HuH-7 (cell line): Measurements from ENCODE around the gene NTN4.
"Not testable (repeated sequence)": the region's sequence is repeated elsewhere in the genome, so short reads cannot be mapped to it uniquely, and the experiment has no call there.

Experiments
- DNase-seq: peaks from one replicate; pipeline ENCODE4 v3.0.0; 2011; ENCODE audit warnings: low spot score

NTN4 gene

DNA sequence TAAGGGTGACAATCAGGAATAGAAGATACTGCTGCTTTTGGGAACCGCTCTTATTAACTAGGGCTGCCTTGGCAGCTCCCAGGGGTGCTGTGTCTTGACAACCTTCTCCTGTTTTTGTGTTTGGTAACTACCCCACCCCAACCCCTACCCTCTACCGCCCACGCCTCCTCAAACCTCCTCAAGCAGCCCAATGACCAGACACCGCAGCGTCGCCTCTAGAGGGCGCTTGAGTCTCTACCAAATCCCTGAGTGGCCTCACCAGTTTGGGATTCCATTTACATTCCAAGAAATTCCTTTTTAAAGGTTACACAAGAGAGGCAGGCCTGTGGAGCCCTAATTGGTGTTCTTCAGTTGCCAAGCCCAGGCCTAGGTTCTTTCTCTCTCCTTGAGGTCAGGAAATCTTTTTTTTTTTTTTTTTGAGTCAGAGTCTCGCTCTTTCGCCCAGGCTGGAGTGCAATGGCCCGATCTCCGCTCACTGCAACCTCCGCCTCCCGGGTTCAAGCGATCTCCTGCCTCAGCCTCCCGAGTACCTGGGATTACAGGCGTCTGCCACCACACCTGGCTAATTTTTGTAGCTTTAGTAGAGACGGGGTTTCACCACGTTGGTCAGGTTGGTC, 166.9 kb downstream of the NTN4 start:
- DNase-seq: peak; percentile 66

DNA sequence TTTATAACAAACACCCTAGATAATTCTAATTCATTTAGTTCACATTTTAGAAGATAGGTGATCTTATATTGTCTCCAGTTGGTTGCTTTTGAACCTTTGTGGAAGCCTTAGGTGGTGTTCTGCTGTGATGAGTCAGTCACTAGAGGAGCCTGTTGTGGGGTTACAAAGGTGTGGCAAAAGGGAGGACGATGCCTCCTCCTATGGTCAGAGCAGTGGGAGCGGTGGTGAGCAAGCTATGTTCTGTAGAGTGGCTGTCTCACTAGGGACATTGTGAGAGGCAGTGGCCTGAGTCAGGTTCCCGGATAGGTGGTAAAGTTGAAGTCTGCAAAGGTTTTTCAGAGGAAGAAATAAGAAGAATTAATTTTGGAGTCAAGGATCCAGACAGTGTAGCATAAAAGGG, 167.7 kb downstream of the NTN4 start:
- DNase-seq: no peak

DNA sequence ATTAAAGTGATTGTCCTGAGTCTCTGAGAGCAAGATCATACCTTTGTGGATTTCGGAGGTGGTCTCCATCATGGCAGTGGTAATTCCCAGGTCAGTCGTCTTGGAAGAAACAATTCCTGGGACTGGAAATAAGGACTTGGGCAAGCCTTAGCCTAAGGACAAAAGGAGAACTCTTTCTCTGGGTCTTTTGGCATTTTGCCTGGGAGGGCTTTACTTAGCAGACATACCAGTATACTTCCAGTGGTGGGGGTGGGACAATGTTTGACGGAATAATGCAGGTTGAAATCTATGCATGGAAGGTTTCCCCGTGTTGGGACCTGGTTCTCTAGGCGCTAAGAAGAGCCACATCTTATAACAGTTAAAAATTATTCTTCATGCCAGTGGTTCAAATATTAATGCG, 168.8 kb downstream of the NTN4 start:
- DNase-seq: no peak

DNA sequence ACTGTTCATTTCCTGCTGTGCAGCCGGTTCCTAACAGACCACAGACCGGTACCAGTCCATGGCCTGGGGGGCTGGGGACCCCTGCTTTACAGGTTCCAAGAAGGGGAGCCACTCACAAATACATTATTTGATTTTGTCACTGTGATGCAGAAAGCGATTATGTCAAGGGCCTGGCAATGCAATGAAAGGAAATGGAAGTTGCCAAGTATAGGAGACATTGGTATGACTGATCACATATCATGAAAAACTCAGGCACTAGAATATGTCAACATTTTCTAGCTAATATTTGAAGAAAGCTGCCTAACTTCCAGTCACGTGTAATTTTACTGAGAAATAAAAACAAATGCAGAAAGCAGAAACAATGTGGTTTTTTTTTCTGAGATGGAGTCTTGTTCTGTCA, 170.4 kb downstream of the NTN4 start:
- no peak for DNase-seq

DNA sequence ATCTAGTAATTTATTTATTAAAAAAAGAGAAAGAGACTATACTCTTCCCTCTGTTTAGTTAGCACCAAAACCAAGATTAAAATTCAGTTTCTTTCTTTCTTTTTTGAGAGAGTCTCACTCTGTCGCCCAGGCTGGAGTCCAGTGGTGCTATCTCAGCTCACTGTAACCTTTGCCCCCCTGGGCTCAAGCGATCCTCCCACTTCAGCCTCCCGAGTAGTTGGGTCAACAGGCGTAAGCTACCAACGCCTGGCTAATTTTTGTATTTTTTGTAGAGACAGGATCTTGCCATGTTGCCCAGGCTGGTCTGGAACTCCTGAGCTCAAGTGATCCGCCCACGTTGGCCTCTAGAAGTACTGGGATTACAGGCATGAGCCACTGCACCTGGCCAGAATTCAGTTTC, 174.1 kb downstream of the NTN4 start:
- not testable (repeated sequence) for DNase-seq

DNA sequence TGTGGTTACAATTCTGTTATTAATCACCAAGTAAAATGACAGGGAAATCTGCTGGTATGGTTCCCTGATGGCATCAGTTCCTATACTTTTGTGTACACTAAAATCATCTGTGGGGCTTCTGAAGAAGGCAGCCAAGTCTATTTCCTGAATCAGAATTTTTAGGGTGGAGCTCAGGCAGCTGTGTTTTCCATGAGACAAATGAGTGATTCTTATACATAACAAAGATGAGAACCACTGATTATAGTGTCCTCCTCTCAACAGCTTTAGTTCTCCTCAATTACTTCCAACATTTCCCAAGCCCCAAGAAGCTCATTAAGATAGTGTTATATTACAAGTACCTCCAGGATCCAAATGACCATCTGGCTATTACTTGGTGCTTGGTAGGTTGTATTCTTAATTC, 174.8 kb downstream of the NTN4 start:
- no peak for DNase-seq

DNA sequence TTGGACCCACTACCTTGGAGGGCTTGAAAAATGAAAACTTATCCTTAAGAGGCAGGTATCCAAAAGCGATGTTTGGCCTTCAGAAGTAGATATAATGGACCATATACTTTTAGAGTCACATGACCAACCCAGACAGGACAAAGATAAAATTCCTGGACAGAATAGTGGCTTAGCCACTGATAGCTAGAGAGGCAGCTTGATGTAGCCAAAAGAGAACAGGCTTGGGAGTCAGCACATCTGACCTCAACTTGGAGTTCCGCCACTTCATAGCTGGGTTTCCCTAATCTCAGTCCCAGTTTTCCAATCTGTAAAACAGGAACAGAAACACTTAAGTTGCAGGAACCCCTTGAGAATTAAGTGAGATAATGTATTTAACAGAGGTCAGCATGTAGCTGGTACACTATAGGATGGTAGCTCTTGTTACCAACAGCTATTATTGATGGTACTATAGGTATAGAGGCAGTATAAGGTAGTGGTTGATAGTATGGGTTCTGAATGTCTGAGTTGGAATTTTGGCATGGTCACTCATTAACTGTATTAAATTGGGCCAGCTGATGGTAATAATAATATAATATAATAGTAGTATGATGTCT, 176.1 kb downstream of the NTN4 start:
- DNase-seq: no peak

DNA sequence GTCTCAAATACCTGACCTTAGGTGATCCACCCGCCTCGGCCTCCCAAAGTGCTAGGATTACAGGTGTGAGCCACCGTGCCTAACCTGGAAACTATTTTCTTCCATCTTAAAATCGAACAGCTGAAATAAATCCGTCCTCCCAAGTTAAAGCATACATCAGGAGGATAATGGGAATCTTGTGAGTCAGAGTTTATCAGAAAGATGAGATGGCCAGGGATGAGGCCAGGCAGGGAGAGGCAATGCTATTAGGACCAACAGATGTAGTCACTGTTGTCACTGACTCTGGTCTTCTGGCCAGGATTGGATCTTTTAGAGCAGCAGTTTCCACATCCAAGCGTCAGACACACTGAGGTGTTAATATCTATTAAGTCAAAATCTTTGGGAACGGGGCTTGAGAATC, 177.5 kb downstream of the NTN4 start:
- DNase-seq: no peak

DNA sequence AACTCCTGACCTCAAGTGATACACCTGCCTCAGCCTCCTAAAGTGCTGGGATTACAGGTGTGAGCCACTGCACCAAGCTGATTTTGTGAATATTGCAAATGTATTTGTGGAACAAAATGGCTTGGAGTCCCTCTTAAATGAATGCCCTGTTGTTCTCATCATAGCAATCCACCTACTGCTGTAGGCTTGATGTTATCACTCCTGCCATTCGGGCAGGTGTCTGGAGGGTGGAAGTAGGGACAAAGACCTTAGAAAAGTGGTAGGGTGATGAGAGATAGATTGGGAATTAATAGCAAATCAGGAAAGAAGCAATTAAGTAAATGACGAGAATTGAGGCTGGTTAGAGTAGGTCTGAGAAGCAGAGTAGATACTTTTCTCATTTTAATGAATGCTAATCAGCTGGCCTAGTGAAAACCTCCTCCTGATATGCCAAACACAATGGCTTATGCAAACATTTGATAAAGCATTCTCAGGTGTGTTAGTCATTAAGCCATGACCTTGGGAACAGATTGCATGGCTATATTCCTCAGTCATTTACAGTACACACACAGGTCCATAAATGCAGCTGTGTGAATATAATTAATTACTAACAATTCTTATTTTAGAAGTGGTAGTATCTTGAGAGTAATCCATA, 178.8 kb downstream of the NTN4 start:
- no peak for DNase-seq

DNA sequence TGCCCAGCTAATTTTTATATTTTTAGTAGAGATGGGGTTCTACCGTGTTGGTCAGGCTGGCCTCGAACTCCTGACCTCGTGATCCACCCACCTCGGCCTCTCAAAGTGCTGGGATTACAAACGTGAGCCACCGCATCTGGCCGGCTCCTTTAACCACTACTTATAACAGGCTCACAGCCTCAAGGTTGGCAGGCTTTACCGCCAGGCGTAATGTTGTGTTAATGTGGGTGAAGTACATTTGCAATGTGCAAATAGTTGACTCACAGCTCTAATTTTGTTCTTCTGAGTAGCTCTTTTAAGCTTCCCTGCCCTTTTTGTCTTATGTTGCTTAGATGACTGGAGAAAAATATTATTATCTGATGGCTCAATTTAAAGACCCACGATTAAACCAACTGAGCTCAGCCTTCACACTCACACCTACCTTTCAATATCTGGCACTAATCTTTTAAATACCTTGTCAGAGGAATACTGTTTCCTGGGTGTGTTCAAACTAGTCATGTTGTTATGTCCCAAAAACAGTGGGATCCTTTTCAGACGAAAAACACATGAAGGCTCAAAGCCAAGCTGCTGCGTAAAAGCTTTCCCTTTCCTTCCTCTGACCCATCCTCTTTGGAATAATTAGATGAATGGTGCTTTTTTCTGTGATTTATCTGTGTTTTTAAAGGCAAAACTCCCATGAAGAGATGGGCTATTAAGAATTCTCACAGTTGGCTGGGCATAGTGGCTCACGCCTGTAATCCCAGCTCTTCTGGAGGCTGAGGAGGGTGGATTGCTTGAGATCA, 182.1 kb downstream of the NTN4 start:
- no peak for DNase-seq
